GM21528 (cell line): ENCODE measurements around the gene CCR5AS.
A peak's percentile ranks its signal among the peaks of the same experiment; 100 is the strongest.
"Not testable (repeated sequence)": the region's sequence is repeated elsewhere in the genome, so short reads cannot be mapped to it uniquely, and the experiment has no call there.

Source experiments
- ATAC-seq: cut with Tn5 transposase; IDR thresholded peaks from one replicate; pipeline ENCODE4 v1.9.1; 2021; ENCODE audit warnings: mild to moderate bottlenecking, moderate library complexity; ENCODE audit not compliant: unreplicated experiment, low FRiP score

The CCR5AS gene

DNA sequence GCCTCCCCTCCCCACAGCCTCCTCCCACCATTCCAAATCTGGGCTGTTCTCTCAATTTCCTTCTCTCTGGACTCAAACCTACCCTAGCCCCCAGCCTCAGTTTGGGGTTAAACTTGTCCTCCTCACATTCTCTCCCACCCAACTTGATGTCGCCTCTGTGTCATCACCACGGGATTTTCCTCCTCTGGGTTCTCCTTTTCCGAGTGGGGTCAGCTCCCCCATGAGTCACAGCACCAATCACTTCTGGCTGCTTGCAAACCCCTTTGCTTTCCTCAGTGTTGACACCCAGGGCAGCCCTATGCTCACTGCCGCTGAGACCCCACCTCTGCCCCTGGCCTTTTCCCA is 451 bp downstream of the CCR5AS start:
- ATAC-seq = no peak

DNA sequence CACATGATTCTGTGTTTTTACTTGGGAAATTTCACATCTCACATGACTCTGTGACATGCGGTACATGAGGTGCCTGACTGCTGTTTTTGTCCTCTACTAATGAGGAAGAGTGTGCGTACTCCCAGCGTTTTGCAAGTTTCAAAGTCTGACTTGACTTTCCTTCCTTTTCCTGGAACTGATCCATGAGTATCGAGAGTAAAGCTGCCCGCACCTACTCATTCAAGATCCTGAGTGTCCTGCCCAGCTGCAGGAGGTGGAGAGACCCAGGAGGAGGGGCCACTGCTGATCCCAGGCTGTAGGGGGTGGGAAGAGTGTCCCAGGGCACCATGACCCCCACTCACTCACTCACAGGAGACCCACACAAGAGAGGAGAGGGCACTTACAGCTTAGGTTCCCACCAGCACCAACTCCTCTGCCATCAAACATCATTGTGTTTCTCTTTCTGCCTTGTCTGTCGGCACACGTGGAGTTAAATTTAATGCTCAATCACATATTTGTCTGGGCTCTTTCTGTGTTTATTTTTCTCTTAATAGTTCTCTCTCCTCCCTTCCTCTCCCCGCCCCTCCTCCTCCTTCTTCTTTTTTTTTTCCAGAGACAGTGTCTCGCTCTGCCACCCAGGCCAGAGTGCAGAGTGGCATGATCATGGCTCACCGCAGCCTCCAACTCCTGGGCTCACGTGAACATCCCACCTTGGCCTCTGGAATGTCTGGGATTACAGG is 1.4 kb downstream of the CCR5AS start:
- no peak for ATAC-seq

DNA sequence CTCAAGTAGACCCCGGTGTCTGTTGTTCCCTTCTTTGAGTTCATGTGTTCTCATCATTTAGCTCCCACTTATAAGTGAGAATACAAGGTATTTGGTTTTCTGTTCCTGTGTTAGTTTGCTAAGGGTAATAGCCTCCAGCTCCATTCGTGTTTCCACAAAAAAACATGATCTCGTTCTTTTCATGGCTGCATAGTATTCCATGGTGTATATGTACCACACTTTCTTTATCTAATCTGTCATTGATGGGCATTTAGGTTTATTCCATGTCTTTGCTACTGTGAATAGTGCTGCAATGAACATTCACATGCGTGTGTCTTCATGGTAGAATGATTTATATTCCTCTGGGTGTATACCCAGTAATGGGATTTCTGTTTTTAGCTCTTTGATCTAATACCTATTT is 4.0 kb downstream of the CCR5AS start:
- not testable (repeated sequence) for ATAC-seq

DNA sequence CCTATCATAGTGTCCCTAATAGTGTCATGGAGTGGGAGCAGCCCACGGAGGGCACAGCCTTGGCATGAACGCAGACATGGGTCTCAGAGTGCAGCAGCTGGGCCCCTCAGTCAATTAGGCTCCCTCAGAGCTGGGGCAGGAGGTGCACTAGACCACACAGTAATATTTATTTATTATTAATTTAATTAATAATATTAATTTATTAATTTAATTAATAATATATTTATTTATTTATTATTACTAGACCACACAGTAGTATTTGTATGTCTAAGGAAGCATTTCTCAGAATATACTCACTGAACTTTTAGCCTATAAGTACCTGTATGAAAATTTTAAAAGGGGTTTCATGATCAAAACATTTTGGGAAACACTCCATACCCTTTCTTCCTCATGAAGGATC is 5.3 kb downstream of the CCR5AS start:
- no peak for ATAC-seq

DNA sequence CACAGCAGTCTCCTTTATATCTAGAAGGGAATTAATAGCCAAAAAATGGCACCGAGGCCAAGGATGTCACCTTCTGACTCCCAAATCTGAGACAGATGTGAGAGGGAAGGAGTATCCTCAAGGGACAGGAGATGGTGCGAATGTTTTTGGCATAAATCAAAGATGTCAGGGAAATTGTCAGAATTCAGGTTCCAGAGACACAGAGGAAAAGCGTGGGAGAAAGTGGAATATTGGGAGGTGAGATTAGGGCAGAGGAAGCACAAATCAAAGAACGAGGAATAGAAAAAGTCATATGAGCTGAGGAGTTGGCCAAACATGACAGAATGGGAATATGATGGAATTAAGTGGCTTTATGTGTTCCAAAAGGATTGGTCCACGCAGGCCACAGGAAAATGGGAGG is 6.0 kb downstream of the CCR5AS start:
- ATAC-seq = no peak

DNA sequence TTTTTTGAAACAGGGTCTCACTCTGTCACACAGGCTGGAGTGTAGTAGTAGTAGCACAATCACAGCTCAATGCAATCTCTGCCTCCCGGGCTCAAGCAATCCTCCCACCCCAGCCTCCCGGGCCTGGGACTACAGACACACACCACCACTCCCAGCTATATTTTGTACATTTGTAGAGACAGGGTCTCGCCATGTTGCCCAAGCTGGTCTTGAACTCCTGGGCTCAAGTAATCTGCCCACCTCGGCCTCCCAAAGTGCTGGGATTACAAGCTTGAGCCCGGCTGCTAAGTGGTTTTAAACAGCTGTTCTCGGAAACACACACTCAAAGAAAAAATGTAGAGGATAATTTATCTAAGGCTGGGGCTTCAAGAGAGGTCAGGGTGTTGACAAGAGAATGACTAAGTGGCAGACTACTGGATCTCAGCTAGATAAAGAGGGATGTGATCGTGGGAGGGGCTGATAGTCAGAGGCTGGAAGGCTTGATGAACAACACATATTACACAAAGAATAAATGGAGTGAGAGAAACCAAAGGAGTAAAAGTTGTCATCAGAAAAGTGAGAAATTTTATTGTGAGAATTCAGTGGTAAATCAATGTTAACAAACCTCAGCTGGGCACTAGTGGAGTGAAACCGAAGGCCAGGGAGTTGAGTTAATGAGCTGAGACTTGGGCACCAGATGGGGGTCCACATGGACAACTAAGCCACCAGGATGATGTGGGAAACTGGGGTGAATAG is 6.7 kb downstream of the CCR5AS start:
- no peak for ATAC-seq

DNA sequence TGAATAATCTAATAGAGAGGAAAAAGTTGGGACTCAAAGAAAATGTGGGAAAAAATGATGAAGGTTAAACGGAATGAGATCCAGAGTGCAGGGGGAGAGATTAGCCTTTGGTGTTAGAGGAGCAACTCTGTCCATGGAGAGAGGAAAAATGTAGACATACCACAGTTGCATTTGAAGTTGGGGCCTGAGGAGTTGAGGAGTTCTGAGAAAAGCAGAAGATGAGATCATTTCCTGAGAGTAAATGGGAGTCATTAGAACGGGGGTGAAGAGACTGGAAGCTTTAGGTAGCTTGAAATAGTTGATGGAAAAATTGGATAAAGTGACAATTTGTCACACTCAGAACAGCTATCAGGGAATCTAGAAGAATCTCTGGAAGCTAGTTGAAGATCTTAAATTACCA is 7.3 kb downstream of the CCR5AS start:
- ATAC-seq = no peak

DNA sequence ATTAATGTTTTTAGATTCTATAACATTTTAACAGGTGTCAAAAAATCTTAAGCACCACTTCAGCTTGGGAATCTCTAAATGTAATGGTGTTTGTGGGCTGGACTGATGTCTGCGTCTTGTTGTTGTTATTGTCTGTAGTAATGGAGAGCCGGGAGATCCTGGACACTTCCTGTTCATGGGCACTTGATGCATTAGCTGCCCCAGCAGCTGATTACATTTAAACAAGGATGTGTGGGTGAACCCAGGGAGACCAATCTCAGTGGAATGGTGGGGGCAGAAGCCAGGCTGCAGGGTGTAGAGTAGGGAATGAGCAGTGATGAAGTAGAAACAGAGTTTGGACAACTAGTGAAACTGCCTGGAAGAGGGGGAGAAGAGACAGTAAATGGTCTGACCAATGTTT is 7.8 kb downstream of the CCR5AS start:
- no peak for ATAC-seq

DNA sequence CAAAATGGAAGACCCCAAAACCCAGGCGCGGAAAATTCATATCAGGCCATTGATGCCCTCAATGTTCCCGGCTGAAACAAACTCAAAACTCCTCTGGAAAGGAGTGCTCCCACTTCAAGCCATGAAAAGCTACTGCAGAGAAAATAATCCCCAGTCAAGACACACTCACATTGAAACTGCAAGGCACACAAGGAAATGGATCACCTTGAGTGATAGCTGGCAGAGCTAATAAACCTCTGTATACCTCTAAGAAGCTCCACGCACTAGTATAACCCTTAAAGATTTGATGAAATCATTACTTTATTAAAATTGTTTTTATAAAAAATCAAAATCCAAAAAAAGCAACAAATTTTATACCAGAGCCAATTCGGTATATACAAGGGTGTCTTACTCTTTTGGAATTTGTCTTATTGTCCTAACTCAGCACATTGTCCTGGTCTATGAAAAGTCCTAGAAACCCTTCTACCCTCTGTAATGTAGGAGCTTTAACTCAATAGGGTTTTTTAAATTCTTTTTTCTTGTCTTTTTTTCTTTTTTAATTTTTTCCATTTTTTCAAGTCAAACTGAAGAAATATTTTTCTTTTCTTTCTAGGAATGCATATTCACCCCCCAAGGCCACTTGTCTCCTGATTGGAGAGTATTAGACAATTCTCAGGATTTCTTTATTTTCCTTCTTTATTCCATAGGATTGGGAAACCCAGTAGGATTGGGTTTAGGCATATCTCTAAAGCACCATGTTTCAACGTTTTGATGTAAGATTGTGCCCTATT is 8.5 kb downstream of the CCR5AS start:
- ATAC-seq = no peak

DNA sequence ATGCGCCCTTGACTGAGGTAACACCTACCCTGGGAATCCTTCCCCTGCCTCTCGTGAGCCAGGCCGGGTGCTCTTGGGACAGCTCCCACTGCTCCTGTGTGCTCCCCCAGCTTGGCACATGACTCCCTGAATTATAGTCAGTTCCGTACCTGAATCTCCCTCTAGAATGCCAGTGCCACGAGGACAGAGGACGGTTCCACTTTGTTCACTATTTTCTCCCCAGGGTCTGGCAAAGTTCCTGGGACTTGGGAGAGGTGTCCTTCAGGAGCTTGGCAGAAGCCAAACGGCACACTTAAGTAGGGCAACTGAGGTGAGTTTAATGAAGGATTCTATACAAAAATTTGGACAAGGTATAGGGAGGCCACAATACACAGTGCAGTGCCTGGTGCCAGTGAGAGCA is 9.8 kb downstream of the CCR5AS start:
- no peak for ATAC-seq

DNA sequence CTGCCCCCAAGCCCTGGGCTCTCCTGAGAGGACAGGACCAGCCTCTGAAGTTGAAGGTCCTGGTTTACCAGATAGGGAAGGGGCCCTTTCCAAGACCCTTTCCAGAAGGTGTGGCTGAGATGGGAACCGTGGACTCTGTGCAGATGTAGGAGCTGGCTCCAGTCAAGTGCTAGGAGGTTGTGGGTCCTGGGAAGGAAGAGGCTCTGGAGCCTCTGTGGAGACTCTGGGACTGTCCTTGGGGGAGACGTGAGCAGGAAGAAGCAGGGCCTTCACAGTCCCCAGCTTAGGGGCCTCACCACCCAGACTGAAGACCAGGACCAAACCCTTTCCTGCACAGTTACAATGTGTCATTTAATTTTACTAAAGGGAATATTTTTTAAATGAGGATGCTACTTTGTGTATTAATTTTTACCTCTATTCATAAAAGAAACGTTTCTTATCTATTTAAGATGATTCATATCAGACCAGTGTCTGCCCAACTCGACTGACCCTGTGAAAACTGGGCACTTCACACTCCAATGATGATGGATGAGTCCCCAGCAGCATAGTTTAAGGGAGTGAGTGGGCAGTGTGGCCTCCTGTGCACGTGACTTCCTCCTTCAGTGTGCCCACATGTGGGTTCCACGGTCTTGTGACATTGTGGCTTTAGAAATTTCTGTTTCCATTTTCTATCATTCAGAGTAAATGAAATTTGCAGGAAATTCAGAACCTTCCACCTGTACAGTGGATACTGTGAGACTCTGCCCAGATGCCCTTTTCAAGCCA is 10.9 kb downstream of the CCR5AS start:
- no peak for ATAC-seq

DNA sequence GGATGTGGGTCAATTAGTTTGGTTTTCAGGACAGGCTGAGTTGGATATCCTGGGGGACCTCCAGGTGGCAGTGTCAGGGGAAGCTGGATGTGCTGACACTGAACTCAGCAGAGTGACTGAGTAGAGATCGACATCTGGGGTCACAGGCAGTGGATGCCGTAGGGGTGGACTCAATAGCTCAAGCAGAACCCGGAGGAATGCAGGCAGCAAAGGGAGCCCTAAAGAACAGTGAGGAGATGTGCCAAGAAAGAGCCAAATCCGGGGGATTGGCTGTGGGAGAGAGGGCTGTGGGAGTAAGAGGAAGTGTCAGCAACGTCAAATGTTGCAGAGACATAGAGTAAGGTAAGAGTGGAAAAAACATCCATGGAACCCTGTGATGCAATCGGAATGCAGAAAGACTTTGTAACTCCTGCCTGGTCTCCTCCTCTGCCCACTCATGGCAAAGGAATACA is 11.6 kb downstream of the CCR5AS start:
- ATAC-seq = no peak

DNA sequence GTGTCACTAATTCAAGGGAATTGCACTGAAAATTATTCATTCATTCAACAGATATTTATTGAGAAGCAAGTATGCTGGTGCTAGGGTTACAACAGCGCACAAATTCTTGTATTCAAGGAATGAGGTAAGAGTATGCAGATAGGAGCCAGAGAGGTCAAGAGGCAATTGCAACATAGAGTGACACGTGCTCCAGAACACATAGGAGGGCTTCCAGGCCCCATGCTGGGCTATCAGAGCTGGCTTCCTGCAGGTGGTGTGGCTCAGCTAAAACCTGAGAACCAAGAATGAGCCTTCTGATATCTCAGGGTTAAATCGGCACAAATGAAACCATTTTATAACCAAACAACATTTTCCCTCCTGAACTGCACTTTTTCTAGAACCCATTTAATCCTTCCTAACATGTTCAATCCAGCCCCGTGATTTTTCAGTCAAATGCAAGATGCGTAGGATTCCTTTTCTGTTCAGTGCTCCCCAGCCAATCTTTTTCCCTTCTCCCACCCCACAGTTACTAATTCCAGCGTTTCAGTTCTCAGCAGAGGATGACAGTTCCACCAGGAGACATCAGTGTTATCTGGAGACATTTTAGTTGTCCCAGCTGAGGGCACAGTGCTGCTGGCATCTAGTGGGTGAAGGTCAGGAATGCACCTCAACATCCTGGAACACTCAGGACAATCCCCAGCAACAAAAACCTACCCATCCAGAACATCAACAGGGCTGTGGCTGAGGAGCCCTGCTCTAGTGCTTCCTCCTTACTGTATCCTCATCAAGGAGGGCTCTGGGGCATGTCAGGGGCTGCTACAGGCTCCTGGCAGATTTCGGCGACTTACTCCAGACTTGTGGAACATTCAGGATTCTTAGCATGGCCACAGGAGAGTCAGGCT is 13.1 kb downstream of the CCR5AS start:
- no peak for ATAC-seq

DNA sequence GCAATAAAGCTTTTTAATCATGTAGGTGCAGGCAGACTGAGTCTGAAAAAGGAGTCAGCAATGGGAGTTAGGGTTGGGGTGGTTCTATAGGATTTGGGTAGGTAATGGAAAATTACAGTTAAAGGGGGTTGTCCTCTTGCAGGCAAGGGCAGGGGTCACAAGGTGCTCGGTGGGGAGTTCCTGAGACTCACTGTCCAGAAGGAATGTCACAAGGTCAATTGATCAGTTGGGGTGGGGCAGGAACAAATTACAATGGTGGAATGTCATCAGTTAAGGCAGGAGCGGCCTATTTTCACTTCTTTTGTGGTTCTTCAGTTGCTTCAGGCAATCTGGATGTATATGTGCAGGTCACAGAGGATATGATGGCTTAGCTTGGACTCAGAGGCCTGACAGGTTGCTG is 13.9 kb downstream of the CCR5AS start:
- ATAC-seq = no peak

DNA sequence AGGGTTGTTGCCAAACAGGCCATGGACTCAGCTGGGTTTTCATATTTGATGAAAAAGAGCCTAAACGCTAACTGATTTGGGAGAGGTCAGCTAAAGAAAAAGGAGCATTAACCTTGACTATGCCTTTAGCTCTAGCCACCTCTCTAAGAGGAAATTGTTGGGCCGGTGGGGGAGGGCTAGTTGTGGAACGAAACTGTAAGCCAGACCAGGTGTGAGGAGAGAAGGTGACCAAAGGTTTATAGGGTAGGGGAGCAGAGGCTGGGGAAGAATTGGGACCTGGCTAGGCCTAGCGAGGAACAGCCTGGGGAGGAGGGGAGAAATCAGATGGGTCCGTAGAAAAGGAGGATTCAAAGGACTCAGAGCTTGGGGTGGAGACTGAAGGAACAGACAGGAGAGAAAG is 15.3 kb downstream of the CCR5AS start:
- not testable (repeated sequence) for ATAC-seq

DNA sequence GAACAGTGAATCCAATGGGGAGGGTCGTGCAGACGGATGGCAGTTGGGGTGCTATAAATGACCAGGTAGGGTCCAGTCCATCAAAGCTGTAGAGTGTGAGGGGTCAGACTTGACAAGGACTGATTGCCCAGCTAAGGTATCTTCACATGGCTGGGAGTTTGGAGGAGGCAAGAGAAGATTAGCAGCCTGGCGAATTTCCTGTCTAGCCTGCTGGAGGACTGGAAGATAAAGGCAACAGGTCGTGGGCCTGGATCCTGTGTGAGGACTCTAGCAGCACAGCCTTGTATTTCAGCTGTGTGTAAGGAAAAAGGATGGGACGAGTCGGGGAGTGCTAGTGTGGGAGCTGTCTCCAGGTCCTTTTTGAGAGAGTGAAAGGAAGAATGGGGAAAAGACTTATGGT is 17.6 kb downstream of the CCR5AS start:
- ATAC-seq = no peak

DNA sequence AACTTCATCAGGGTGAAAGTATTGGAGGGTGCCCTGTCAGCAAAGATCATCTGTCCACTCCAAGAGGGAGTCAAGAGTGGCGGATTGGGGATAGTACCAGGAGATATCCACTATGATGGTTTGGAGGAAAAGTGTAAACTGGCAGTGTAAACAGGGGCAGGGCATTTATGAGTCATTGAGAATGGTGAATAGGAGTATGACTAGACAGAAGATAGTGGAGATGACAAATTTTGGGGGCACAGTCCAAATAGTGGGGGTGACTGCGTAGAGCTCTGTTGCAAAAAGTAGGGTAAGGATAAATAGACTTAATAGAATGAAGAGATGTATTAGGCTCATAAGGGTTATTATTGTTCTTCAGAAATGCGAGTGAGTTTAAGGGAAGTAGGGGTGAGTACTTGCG is 18.0 kb downstream of the CCR5AS start:
- not testable (repeated sequence) for ATAC-seq

DNA sequence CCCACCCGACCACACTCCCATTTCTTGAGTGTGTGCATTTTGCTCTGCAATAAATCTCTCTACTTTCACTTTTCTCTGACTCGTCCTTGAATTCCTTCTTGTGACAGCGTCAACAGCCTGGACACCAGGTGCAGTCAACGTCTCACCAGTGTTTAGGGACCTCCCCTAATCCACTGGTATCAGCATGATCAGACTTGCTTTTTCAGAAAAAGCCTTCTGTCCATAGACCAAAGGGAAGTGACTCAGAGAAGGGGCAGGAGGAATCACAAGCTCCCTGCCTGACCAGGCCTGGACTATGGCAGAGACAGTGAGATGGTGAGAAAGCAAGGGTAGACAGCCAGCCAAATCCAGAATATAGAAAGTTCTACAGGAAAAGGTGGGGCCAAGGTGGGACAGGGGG is 20.7 kb downstream of the CCR5AS start:
- no peak for ATAC-seq

DNA sequence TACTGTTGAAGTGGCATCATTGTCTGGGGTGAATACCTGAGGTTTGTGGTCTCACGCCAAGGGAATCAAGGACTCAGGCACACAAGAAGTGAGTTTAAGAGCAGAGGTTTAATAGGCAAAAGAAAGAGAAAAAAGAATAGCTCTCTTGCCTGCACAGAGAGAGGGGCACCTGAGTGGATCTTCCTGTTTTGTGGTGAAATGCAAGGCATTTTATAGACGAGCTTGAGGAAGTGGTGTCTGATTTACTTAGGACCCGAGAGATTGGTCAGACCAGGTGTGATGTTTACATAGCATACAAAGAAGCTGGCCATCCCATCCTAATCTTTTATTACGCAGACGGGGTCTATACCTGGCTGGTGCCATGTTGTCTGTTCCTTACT is 22.9 kb downstream of the CCR5AS start:
- peak; percentile 14 for ATAC-seq
